Activated naive CD4-positive, alpha-beta T cell (primary cell): ENCODE data around the gene CAB39L.
"Not testable (repeated sequence)": the region's sequence is repeated elsewhere in the genome, so short reads cannot be mapped to it uniquely, and the experiment has no call there.

Experiments used
- DNase-seq, 4 experiments: peaks; one replicate each; lab custom pipeline; 2025; lab: John Stamatoyannopoulos, UW

The CAB39L gene

DNA sequence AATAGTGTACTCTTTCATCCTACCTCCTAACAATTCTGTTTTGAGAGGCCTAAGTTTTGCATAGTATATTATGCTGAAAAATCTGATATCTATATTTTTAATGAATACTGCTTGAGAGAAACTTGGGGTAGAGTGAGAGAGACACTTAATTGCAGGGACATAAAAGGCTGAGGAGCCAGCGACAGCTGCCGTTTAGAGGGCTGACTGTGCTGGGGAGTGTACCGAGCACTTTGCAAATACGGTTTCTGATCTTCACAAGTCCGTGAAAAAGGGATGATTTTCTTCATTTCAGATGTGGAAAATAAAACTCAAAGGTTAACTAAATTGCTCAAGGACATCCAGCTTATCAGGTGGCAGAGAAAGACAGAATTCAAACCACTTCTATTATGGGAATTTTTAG is 97.4 kb downstream of the CAB39L start:
- DNase-seq = no peak

DNA sequence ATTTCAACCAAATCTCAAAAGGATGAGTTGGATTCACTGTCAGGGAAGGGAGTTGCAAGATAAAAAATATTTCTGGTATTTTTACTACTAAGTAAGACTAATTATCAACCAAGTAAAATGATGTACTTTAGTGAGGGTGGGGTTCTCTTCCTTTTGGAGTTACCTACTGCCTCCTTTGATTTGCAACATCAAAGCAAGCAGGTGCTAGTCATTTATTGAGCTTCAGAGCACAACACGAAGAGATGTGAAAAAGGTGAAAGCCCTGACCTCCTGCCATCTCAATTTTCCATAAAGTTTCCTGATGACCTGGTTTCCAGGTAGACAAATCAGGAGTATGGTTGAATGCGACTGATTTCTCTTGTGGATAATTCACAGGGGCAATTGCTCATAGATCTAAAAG is 100.1 kb downstream of the CAB39L start:
- DNase-seq = no peak

DNA sequence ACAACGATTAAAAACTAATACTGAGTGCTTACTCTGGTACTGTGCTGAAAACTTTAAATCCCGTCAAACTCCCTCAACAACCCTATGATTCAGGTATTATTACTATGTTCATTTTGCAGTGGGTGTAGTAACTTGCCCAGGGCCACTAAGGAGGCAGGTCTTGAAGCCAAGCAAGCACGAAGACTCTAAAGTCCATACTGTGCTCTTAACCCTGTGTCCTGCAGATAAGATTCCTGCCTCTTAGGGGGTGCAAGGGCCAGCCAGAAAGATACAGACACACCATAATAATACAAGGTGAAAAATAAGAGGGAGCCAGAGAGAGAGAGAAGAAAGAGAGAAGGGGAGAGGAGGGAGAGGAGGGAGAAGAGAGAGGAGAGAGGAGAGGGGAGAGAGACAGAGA is 100.6 kb downstream of the CAB39L start:
- DNase-seq = no peak

DNA sequence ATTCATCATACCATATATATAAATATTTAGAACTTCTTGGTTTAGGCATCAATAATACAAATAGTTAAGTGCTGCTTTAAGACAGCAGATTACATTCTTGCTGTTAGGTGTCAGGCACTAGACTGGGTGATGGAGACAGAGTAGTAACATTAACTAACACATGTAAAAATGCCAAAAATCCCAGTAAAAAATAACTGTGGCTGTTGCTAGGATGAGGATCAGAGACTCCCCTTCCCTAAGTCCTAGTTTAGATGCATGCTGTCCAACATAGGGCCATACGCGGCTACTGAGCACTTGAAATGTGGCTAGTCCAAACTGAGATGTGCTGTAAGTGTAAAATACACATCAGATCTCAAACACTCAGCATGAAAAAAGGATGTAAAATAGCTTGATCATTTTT is 101.4 kb downstream of the CAB39L start:
- DNase-seq = no peak

DNA sequence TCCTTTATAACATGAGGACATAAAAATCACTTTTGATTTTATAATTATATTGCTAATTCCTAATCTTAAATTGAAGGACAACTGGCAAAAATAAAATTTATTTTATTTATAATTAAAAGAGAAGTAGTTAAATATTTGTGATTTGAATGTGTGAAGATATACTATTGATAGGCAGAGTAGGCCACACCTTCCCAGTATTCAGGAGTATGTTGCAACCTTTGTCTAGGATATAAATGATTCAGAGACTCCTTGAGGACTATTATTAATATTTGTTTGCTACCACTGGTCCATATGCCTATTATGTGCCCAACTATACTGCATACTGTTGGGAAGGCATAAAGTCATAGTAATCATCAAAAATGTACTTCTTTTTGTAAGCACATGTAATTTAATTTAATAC is 101.9 kb downstream of the CAB39L start:
- DNase-seq = no peak

DNA sequence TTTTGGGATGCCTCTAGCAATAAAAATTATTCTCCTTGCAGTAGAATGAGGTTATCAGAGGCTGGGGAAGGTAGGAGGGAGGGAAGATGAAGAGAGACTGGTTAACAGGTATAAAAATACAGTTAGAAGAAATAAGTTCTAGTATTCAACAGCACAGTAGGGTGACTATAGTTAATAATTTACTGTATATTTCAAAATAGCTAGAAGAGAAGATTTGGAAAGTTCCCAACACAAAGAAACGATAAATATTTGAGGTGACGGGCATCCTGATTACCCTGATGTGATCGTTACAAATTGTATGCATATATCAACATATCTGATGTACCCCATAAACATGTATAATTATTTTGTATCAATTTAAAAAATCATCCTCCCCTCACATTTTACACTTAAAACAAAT is 102.3 kb downstream of the CAB39L start:
- no peak for DNase-seq

DNA sequence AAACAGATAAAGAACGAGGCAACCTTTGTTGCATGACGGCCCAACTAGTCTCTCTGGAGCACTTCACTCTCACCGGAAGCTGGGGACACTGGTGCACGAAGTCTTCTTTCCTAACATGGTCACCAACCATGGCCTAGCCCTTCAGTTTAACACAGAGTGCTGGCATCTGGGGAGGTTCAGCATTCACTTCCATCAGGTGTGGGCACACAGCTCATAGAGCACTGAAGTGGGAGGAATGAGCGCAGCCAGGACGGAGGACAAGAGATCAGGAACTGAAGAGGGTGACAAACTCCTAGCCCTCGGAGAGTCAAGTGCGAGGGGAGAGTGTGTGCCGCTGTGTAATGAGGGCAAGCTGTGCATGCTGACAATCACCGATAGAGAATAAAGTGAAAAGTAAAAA is 103.7 kb downstream of the CAB39L start:
- no peak for DNase-seq

DNA sequence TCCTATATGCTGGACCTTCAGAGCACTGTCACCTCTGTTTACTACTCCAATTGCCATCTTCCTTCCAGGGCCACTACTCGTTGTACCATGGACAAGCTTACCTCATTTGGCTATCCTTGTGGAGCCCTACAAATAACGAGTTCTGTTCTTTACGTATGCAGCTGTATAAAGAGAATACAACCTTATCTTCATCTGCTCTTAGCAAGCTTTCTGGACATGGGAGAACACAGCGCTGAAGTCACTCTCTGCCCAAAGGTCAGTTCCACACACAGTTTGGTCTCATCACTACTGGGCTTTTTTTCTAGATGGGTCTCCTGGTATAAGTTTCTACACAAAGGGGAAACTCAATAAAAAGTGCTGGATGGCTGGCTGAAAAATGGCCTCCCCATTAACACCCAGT is 107.2 kb downstream of the CAB39L start:
- no peak for DNase-seq

DNA sequence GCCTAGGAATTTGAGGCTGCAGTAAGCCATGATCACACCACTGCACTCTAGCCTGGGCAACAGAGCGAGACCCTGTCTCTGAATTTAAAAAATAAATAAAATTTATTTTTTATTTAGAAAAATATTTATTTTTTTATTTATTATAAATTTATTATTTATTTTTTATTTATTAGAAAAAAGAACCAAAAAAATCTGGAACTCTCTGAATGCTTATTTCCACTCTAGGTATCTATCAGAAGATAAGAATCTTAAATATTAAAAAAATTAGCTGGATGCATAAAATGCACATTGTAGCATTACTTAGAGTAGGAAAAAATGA is 113.4 kb downstream of the CAB39L start:
- DNase-seq = no peak

DNA sequence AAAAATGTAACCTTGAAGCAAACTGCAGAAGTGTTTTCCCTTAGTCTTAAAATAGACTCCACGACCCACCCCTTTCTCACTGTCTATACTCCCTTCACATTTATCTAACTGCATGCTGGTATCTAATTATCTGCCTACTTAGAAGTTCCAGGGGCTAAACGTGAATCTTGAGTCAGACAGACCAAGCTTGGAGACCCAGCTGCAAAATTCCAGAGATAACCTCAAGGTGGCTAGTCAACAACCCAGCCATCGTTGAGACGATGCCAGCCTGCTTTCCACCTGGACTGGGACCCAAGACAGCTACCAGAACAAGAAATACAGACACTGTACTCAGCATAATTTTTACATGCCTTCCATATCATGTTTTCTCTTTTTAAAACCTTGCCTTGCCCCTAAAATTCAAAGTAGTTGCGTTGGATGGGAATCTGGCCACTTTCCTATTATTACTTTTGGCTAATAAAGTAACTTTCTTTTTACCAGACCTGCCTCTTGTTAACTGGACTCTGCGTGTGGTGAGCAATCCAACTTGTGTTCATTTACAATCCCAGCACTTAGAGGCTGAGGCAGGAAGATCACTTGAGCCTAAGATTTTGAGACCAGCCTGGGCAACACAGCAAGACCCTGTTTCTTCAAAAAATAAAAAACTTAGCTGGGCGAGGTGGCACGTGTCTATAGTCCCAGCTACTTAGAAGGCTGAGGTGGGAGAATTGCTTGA is 113.9 kb downstream of the CAB39L start:
- DNase-seq = no peak

DNA sequence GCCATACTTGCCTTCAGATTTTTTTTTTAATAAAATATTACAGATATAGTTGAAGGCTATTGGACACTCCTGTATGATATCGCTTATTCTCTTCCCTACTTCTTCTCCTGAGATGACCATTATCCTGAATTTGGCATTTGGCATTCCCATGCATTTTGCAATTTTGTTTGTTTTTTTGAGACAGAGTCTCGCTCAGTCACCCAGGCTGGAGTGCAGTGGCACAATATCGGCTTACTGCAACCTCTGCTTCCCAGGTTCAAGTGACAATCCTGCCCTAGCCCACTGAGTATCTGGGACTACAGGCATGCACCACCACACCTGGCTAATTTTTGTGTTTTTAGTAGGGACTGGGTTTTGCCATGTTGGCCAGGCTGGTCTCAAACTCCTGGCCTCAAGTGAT is 116.7 kb downstream of the CAB39L start:
- DNase-seq = not testable (repeated sequence)

DNA sequence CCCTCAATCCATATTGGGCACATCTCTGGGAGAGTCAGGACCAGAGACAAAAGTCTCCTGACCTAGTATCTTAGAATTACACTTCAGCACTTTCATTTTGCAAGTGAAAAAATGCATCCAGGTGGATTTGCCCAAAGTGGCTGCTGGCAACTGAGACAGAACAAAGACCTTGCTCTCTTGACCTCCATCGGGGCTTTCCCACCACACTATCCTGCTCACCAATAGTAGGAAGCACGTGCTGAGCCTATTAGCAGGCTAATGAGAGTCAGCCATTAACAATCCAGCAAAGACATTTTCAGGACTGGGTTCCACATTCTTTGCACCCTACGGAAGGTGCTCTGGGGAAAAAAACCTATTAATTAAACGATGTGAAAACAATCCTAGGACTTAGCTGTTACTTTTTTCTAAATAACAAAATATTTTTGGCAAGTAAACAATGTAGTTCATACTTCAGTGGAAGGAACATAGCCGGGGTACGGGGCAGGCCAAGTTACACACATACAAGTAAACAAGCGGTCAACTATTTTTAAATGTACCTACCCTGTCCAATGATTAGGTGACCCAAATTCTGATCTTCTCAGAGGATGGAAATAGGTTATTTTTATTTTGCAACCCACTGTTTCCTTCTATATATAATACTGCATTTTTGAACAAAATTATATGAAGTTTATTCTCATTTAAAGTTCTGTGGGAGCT is 117.5 kb downstream of the CAB39L start:
- DNase-seq = no peak

DNA sequence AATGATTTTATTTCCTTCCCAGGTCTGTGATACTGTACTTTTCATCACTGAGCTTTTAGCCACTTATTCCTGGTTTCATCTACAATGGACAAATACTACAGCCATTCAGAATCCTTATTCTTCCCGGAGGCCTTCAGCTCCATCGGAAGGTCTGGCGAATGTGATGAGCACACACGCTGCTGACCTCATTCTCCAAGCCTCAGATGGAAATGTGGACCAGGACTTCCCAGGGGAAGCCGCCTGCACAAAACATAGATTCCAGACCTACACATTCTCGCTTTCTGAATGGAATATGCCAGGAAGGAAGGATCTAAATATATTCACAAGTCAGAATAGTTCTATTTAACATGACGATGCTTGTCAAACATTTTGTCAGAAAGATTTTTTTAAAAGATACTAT is 120.5 kb downstream of the CAB39L start:
- DNase-seq = no peak

DNA sequence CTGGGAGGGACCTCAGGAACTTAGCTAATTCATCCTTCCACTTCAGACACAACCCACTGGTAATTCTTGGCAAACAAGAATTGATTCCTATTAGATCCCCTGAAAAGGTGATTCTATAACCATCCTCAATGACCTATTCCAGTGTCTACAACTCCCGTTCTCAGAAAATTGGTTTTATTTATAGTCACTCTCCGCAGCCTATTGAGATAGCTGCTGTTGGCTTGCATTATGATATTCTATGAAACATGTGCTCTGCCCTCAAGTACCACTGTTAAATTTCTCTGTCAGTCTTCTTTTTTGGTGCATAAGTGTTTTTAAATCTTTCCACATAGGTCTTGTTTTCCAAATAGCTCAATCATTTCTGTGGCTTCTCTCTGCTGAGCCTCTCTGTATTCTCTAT is 121.2 kb downstream of the CAB39L start:
- no peak for DNase-seq

DNA sequence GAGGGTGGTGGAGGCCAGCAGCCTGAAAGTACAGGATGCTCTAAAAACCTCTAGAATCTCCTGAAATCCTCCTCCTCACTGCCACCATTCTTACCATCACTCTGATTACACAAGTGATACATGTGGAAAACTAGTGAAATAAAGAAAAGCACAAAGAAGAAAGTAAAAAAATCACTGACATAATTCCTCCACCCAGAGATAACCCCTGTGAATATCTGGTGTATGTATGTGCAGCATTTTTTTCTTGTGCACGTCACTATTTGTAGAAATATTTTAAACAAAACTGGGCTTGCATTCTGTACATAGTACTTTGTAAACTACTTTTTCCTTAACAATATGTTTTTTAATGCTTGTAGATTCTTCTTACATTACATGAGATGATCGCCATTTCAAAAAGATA is 122.9 kb downstream of the CAB39L start:
- DNase-seq = no peak

DNA sequence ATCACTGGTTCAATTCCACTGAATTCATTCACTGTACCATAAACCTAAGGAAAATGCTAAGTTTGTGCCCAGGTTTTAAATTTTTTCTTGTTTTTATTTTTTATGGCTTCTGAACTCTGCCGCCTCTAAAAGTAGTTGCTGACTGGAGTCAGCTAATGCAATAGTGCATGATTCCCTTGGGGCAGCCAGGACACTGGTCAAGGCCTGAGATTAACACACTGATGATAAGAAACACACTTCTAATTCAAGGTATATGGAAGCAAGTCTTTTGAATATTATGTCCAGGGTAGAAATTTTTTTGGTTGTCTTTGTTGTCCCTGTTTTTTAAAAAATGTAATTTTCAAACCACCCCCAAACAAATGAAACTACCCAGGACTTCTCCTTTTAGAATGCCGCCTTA is 123.9 kb downstream of the CAB39L start:
- DNase-seq = no peak

DNA sequence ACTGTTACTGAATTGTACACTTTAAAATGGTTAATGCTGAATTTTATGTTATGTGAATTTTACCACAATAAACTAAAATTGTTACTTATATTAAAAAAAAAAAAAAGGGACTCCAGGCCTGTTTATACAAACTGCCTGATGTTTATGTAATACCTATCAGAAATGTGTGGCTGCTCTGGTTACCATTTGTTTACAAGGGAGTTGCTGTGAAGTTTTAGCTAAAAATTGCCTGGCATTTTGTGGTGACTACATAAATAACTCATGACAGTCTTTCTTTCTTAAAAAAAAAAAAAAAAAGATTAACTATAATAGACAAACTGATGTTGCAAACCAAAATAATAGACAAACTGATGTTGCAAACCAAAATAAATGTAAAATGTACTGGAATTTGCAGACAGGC is 124.3 kb downstream of the CAB39L start:
- no peak for DNase-seq

DNA sequence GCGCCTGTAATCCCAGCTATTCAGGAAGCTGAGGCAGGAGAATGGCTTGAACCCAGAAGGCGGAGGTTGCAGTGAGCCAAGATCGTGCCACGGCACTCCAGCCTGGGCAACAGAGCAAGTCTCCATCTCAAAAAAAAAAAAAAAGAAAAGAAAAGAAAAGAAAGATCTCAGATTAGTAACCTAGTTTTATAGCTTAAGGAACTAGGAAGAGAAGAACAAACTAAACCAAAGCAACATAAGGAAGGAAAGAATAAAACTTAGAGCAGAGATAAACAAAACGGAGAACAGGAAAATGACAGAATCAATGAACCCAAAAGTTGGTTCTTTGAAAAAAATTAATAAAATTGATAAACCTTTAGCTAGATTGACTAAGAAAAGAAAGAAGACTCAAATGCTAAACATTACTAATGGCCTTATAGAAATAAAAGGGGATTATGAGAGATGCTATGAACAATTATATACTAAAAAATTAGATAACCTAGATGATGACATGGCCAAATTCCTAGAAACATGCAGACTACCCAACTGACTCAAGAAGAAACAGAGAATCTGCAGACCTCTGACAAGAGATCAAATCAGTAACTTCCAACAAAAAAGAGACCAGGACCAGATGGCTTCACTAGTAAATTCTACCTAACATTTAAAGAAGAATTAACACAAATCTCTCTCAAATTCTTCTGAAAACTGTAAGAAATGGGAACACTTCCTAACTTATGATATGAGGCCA is 127.9 kb downstream of the CAB39L start:
- DNase-seq = no peak

DNA sequence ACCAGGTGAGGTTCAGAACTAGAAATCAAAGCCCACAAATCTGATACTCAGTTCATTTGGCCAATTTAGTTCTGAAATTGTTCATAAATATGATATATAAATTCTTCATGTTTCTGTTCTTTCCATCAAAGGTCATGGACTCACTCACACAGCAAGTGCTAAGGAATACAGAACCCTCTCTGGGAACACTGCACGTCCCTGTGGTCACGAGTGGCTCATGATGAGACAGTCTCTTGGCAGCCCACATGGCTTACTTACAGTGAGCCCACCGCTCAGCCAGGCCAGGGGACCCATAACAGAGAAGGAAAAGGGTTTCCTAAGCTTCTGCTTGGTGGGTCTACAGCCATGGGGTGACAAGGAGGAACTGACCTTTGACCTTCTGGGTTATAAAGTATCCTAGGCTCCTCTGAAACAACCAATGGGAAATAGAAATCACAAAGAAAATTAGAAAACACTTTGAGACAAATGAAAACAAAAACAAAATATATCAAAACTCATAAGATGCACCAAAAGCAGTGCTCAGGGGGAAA is 128.8 kb downstream of the CAB39L start:
- no peak for DNase-seq

DNA sequence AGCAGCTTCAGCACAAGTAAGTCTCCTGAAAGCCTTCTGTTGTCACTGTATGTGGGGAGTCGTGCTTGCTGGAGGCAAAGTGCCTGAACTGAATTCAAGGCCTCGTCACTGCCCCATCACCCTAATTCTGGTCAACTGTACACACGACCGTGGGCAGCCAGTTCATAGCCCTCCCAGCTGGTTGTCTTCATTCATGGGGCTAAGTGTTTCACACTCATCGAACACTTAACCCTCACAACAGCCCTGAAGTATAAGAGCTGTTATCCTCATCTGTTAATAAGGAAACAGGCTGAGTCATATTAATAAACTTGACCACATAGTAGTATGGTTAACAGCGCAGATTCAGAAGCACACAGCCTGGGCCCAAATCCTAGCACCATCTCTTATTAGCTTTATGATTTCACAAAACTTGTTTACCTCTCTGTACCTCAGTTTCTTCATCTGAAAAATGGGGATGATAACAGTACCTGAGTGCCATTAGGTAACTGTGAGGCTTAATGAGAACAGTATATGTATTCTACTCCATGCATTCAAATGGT is 129.5 kb downstream of the CAB39L start:
- DNase-seq = no peak

DNA sequence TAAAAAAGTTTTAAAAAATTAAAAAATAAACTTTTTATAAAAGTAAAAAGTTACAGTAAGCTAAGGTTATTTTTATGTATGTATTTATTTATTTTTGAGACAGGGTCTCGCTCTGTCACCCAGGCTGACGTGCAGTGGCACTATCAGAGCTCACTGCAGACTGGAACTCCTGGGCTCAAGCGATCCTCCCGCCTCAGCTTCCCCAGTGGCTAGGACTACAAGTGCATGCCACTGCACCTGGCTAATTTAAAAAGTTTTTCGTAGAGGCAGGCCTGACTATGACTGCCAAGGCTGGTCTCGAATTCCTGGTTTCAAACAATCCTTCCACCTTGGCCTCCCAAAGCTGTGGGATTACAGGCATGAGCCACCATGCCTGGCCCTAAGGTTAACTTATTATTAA is 132.0 kb downstream of the CAB39L start:
- no peak for DNase-seq

DNA sequence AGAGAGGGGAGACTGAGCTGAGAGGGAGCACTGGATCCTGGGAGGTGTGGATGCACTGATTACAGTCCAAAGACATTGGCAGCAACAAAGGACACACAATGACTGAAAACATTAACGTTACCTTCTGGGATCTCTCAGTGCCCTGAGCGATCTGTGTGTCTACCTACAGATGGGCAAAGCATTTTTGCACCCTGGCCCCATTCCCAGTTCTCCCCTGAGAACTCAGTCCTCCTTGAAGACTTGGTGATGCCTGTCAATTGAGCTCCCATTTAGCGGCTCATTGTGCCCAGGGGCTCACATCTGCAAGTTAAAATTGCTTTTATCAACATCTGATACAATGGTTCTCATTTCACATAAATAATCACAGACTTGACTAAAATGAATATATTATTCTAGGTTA is 133.6 kb downstream of the CAB39L start:
- DNase-seq = no peak

DNA sequence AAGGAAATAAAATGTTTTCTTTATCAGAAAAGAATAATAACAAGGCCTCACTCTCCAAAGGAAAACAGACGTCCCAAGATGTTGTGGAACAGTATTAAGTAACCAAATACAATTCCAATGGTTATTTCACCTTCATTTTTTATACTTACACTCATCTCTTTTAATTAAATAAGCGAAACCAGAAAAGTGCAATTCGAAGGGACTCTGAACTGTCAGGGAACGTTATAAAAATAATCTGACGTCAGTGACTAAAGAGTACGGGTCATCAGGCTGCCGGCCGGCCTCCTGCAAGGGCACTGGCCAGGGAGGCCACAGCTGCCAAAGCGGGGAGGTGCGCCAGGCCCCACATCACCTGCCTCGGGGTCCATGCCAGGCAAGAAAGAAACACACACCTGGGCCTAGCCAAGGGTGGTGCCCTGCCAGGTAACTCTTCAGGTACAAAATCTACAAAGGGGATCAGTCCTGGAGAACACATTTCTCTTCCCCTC is 134.9 kb downstream of the CAB39L start:
- DNase-seq = no peak
